KG1 (cell line): ENCODE measurements around the gene ABCA6.

Experiments used
- DNase-seq: peaks from one replicate; lab custom pipeline; 2025; lab: John Stamatoyannopoulos, UW

Gene ABCA6

DNA sequence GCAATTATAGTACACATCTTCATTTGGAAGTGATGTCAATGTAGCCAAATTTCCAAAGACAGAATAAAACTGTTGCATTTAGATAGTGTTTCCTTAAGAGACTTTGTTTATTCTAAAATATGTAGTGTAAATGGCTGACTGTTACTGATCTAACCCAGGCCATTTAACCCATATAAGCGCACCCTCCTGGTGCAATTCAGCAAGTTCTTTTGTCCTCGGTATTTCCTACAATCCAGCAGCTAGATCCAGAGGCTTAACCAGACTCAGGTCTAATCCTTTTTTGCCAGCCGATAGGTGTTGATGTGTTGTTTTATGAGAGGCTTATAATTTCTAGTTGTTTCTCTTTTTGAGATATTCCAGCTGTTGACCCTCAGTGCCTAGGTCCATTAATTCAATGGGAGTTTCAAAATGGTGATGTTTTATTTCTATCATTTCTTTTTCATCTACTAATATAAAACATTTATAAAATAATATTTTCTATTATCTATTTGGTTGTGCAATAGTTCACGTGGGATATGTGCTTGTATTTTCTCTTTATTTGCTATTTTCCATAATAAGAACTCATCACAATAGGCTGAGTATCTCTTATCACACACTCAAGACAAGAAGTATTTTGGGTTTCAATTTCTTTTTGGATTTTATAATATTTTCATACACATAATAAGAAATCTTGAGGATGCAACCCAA, 95.4 kb downstream of the ABCA6 start:
- no peak for DNase-seq

DNA sequence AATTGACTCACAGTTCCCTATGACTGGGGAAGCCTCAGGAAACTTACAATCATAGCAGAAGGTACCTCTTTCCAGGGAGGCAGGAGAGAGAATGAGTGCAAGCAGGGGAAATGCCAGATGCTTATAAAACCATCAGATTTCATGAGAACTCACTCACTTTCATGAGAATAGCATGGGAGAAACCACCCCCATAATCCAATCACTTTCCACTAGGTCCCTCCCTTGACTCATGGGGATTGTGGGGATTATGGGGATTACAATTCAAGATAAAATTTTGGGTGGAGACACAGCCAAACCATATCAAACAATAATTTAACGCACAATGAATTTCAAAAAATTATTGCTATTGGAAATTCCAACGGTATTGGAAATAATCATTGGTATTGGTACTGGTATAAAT, 96.0 kb downstream of the ABCA6 start:
- no peak for DNase-seq

DNA sequence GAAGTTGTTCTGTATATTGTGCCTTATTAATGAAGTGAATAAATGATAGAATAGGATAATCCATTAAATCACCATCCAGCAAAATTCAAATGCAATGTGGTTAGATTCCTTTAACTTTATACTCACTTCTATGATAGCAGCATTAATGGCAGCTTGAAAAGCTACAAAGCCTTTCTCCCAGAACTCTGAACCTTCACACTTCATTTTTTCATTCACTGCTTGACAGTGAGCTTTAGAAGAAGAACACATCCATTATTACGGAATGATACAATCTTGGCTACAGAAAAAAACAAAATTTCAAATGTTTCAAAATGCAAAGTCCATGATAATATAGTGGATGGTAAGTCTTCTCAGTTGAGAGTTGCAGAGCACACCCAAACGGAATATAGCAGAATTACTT, 97.3 kb downstream of the ABCA6 start:
- no peak for DNase-seq

- DNase-seq: no peak
Observed at GRCh38 chr17:69043098-69043734, 98.5 kb downstream of the ABCA6 start.

- no peak for DNase-seq
Observed at GRCh38 chr17:69042308-69042707, 99.4 kb downstream of the ABCA6 start.

DNA sequence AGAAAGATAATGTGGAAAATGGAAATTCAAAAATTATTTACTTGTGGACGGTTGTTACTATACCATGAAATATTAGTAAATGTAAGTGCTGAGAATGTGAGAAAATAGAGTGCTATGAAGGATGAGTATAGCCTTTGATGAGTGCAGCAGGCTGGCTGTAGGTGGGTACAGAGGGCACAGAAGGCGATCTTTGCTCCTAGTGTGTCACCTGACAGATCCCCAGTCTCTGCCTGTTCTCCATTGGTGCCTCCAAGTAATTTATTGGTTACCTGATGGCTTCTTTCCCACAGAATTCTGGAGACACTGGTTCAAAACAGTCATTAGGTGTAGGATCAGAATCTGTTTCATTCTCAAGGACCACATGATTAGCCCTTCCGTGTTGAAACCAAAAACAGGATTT, 109.9 kb downstream of the ABCA6 start:
- no peak for DNase-seq

GRCh38 chr17:69030169-69030568, 111.5 kb downstream of the ABCA6 start:
- DNase-seq: no peak
